Activated CD4-positive, alpha-beta T cell treated with anti-CD3 and anti-CD28 coated beads, Interleukin-2, amount 10 ng/mL, durations not matched to agents 7 days and 5 days (primary cell): ENCODE data around the gene HHAT. TPM values are rescaled to one million over a fixed set of nuclear protein-coding genes. Genes with fewer than 3 reads are reported as not detected.
A peak's percentile ranks its signal among the peaks of the same experiment; 100 is the strongest.

Experiments
- CTCF ChIA-PET: fragments of 350-600 bp; sonication (Branson Sonifier 250); formaldehyde crosslinking; loops from one replicate; lab custom pipeline; 2021; ENCODE audit warnings: antibody characterized with exemption; lab: Charles Lee
- POLR2A ChIA-PET: fragments of 350-600 bp; sonication (Branson Sonifier 250); formaldehyde crosslinking; loops from one replicate; lab custom pipeline; 2021; ENCODE audit warnings: antibody characterized with exemption; lab: Charles Lee
- DNase-seq: peaks from one replicate; pipeline ENCODE4 v3.0.0-alpha.2; 2020
- H3K27ac Mint-ChIP-seq: one replicate; pipeline ENCODE4 v1.8.0; 2021; ENCODE audit warnings: mild to moderate bottlenecking, moderate library complexity, mixed read lengths
- H3K27me3 Mint-ChIP-seq: one replicate; pipeline ENCODE4 v1.8.0; 2021; ENCODE audit warnings: mixed read lengths
- H3K36me3 Mint-ChIP-seq: one replicate; pipeline ENCODE4 v1.8.0; 2021; ENCODE audit warnings: low read depth, mixed read lengths
- H3K4me1 Mint-ChIP-seq: one replicate; pipeline ENCODE4 v1.8.0; 2021; ENCODE audit warnings: mixed read lengths
- H3K4me3 Mint-ChIP-seq: one replicate; pipeline ENCODE4 v1.8.0; 2021; ENCODE audit warnings: mild to moderate bottlenecking, moderate library complexity, mixed read lengths
- H3K9me3 Mint-ChIP-seq: one replicate; pipeline ENCODE4 v1.8.0; 2021; ENCODE audit warnings: mixed read lengths
- total RNA-seq, 2 experiments: library from RNA; stranded (reverse); gene quantifications; one replicate each; pipeline ENCODE4 v1.2.3, GENCODE V29; 2021

Gene HHAT
- total RNA-seq, 2 experiments from 2014 or later: 1.3 to 1.5 TPM

GRCh38 chr1:210440081-210440480 is 111.4 kb downstream of the HHAT start:
- Mint-ChIP-seq H3K27ac (no peak overlapping the region), H3K9me3 (no peaks in the 10 kb centered on the region), H3K27me3 (no peaks in the 10 kb centered on the region), H3K36me3 (no peaks in the 10 kb centered on the region), H3K4me1 (no peaks in the 10 kb centered on the region), H3K4me3 (no peak overlapping the region)
- POLR2A ChIA-PET: no interaction called here
- CTCF ChIA-PET: interaction anchor here (1.1 kb wide), 1 partner anchor 14 kb away, joined by 3 read pairs; no protein-coding TSS in a partner anchor
- no peak for DNase-seq

GRCh38 chr1:210441028-210441427 is 112.3 kb downstream of the HHAT start:
- H3K4me3 Mint-ChIP-seq: no peak overlapping the region
- no peak overlapping the region for H3K27ac Mint-ChIP-seq
- no peaks in the 10 kb centered on the region for H3K9me3 Mint-ChIP-seq
- H3K4me1 Mint-ChIP-seq: peaks cover 8% of the 10 kb centered on the region
- H3K36me3 Mint-ChIP-seq: no peaks in the 10 kb centered on the region
- H3K27me3 Mint-ChIP-seq: no peaks in the 10 kb centered on the region
- POLR2A ChIA-PET: no interaction called here
- DNase-seq: no peak
- CTCF ChIA-PET: interaction anchor here (0.7 kb wide), 1 partner anchor 734 kb away, joined by 3 read pairs; no protein-coding TSS in a partner anchor

GRCh38 chr1:210445485-210445884 is 116.8 kb downstream of the HHAT start:
- peaks cover 3% of the 10 kb centered on the region for H3K27me3 Mint-ChIP-seq
- no peak overlapping the region for H3K4me3 Mint-ChIP-seq
- H3K9me3 Mint-ChIP-seq: no peaks in the 10 kb centered on the region
- H3K27ac Mint-ChIP-seq: peak overlapping the region; percentile 13
- peaks cover 20% of the 10 kb centered on the region for H3K4me1 Mint-ChIP-seq
- CTCF ChIA-PET: interaction anchor here (1.2 kb wide), 1 partner anchor 10 kb away, joined by 3 read pairs; no protein-coding TSS in a partner anchor
- POLR2A ChIA-PET: no interaction called here
- no peaks in the 10 kb centered on the region for H3K36me3 Mint-ChIP-seq
- DNase-seq: no peak

DNA sequence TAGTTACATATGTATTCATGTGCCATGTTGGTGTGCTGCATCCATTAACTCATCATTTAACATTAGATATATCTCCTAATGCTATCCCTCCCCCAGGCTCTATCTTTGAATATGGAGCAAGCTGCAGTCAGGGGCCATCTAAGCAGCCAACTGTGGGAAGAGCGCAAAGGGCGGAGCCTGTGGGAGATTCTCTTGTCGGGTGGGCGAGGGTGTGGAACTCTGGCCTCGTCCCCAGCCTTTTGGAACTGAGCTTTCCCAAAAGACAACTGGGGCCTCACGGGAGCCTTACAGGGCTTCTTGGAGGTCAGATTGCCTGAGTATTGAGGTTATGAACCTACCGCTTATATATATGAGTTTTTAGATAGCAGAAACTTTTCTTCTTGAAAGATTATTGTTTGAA is 117.2 kb downstream of the HHAT start:
- H3K4me1 Mint-ChIP-seq: peaks cover 20% of the 10 kb centered on the region
- H3K36me3 Mint-ChIP-seq: no peaks in the 10 kb centered on the region
- no peak for DNase-seq
- H3K4me3 Mint-ChIP-seq: no peak overlapping the region
- ChIA-PET POLR2A (interaction anchor here (1.3 kb wide), 1 partner anchor 73 kb away, joined by 5 read pairs; no protein-coding TSS in a partner anchor), CTCF (interaction anchor here (1.1 to 1.2 kb wide), 3 partner anchors 8 to 39 kb away, joined by 3 to 4 read pairs (median 3); no protein-coding TSS in a partner anchor)
- no peaks in the 10 kb centered on the region for H3K9me3 Mint-ChIP-seq
- peak overlapping the region; percentile 13 for H3K27ac Mint-ChIP-seq
- H3K27me3 Mint-ChIP-seq: peaks cover 3% of the 10 kb centered on the region

- no peaks in the 10 kb centered on the region for H3K9me3 Mint-ChIP-seq
- no peaks in the 10 kb centered on the region for H3K36me3 Mint-ChIP-seq
- H3K4me3 Mint-ChIP-seq: no peak overlapping the region
- peaks cover 20% of the 10 kb centered on the region for H3K4me1 Mint-ChIP-seq
- peak overlapping the region; percentile 14 for H3K27ac Mint-ChIP-seq
- CTCF ChIA-PET: interaction anchor here (0.7 to 1.2 kb wide), 4 partner anchors 8 to 40 kb away, joined by 3 to 4 read pairs (median 3); no protein-coding TSS in a partner anchor
- H3K27me3 Mint-ChIP-seq: peaks cover 3% of the 10 kb centered on the region
- POLR2A ChIA-PET: interaction anchor here (1.3 kb wide), 1 partner anchor 73 kb away, joined by 5 read pairs; no protein-coding TSS in a partner anchor
- DNase-seq: peak; percentile 81
These were observed 117.8 kb downstream of the HHAT start for GRCh38 chr1:210446479-210446878.

DNA sequence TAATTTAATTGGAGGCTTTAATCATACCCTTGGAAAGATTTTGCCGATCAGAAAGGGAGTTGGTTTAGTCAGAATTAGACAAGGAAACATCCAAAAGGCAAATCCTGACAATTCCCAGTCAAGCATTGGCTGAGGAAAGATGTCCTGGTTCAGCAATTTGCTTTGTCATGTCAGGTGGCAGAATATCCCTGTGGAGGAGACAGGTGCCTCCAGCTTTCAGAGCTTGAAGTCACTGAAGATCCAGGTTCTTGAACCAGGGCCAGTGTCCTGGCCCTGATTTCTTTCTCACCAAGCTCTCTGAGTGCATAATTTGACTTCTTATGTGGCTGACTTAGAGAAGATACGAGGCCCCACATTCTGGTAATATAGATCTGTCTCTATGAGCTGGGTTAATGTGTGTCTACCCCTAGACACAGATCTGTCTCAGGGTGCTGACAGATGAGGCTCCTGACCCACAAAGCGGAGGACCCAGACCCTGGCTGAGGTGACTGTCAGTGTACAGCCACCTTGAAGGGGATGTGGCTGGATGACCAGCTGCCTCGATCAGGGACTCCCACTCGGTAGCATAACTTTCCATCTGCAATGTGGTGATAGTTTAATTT is 118.9 kb downstream of the HHAT start:
- H3K9me3 Mint-ChIP-seq: no peaks in the 10 kb centered on the region
- no peak for DNase-seq
- peaks cover 8% of the 10 kb centered on the region for H3K27me3 Mint-ChIP-seq
- H3K4me3 Mint-ChIP-seq: no peak overlapping the region
- H3K27ac Mint-ChIP-seq: no peak overlapping the region
- POLR2A ChIA-PET: no interaction called here
- peaks cover 20% of the 10 kb centered on the region for H3K4me1 Mint-ChIP-seq
- H3K36me3 Mint-ChIP-seq: no peaks in the 10 kb centered on the region
- CTCF ChIA-PET: interaction anchor here (1.0 to 2.1 kb wide), 3 partner anchors 10 to 687 kb away, joined by 3 to 14 read pairs (median 12); partner anchors contain the start of gene KCNH1

DNA sequence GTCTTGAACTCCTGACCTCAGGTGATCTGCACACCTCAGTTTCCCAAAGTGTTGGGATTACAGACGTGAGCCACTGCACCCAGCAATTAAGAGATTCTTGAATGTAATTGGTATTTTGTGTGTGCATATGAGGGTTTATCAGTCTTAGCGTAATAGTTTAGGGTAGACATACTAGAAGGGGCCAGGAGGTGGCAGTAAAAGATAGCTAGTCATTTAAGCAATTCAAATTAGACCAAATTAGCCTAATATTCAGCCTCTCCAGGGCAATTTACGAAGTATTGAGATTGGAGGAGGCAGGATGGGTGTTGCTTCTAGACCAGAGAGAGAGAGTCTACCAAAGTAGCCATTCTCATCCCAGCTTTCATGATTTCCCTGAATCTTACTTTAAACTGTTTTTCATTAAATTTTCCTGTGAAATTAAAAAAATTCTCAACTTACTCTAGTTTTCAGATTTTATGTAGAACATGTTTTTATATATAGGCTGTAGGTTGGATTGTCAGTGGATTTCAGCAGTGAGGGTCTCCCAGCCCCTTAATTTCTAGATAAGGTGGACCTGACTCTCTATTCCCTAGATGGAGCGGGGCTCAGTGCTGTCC is 119.7 kb downstream of the HHAT start:
- no peaks in the 10 kb centered on the region for H3K36me3 Mint-ChIP-seq
- H3K27me3 Mint-ChIP-seq: peaks cover 9% of the 10 kb centered on the region
- CTCF ChIA-PET: interaction anchor here (0.6 to 2.1 kb wide), 5 partner anchors 9 to 1055 kb away, joined by 3 to 14 read pairs (median 3); partner anchors contain the start of gene KCNH1
- H3K27ac Mint-ChIP-seq: no peak overlapping the region
- H3K4me3 Mint-ChIP-seq: no peak overlapping the region
- H3K4me1 Mint-ChIP-seq: peaks cover 20% of the 10 kb centered on the region
- no peaks in the 10 kb centered on the region for H3K9me3 Mint-ChIP-seq
- DNase-seq: peak; percentile 29
- POLR2A ChIA-PET: no interaction called here

DNA sequence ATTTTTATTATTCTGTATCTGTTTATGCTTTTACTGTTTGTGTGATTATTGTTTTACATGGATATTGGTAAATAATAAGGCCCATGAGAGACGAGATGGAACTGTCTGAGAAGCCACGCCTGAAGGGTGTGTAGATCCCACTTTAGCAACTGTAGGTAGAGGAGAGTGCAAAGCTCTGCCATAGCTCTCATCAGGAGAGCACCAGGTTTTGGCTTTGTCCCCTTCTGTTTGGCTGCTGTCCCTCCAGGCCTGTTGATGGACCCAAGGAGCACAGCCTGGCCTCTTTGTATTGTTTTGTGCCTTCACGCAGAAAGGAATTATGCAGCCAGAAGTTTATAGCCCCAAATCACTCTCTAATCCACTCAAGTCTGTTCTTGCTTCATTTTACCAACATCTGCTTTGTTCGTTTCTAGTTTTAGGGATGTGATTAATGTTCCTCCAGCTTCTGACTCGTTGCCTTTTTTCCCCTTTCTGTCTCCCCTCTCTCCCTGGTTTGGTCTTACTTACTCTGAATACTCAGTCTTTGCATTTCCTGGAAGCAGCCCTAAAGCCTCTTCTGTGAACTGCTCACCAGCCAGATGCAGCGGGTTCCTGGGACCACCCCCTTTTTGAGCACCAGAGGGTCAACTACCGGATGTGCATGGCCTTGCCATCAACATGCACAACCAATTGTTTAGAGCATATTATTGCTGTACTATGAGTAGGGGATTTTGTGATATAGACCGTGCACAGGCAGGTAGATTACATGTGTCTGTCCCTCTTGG is 127.3 kb downstream of the HHAT start:
- no peak for DNase-seq
- Mint-ChIP-seq H3K9me3 (no peaks in the 10 kb centered on the region), H3K27me3 (peaks cover 8% of the 10 kb centered on the region), H3K27ac (peak overlapping the region; percentile 10), H3K4me3 (no peak overlapping the region), H3K36me3 (no peaks in the 10 kb centered on the region), H3K4me1 (peaks cover 21% of the 10 kb centered on the region)
- ChIA-PET POLR2A (no interaction called here), CTCF (interaction anchor here (1.3 to 2.4 kb wide), 2 partner anchors 8 to 10 kb away, joined by 3 to 14 read pairs; no protein-coding TSS in a partner anchor)

GRCh38 chr1:210456731-210457255 is 128.1 kb downstream of the HHAT start:
- CTCF ChIA-PET: interaction anchor here (0.9 to 2.4 kb wide), 2 partner anchors 8 to 10 kb away, joined by 3 to 14 read pairs; no protein-coding TSS in a partner anchor
- peaks cover 21% of the 10 kb centered on the region for H3K4me1 Mint-ChIP-seq
- no peak overlapping the region for H3K27ac Mint-ChIP-seq

DNA sequence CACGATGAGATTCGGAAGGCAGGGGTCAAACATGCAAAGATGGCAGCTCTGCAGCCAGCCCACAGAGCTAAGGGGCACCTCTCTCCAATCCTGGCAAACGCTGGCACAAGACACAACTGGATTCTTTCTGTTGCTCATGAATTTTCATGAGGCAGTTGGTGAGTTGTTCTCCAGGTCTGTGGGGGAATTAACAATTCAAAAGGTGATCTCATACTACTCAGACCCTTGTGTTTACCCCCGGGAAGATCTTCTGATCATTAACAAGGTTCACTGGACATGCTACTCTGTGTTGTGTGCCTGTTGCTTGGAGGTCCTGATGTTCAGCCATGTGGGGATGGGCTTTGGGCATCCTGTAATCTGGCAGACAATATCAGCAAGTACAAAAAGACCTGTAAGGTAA is 128.9 kb downstream of the HHAT start:
- peaks cover 4% of the 10 kb centered on the region for H3K27me3 Mint-ChIP-seq
- peaks cover 21% of the 10 kb centered on the region for H3K4me1 Mint-ChIP-seq
- H3K9me3 Mint-ChIP-seq: no peaks in the 10 kb centered on the region
- DNase-seq: no peak
- CTCF ChIA-PET: interaction anchor here (0.9 to 2.4 kb wide), 3 partner anchors 9 to 124 kb away, joined by 3 to 14 read pairs (median 3); no protein-coding TSS in a partner anchor
- H3K27ac Mint-ChIP-seq: no peak overlapping the region
- POLR2A ChIA-PET: no interaction called here
- no peaks in the 10 kb centered on the region for H3K36me3 Mint-ChIP-seq
- no peak overlapping the region for H3K4me3 Mint-ChIP-seq

More at GRCh38 chr1:210456731-210457255, 128.1 kb downstream of the HHAT start:
- Mint-ChIP-seq H3K9me3 (no peaks in the 10 kb centered on the region), H3K4me3 (no peak overlapping the region), H3K36me3 (no peaks in the 10 kb centered on the region), H3K27me3 (peaks cover 8% of the 10 kb centered on the region)
- no peak for DNase-seq
- POLR2A ChIA-PET: no interaction called here

DNA sequence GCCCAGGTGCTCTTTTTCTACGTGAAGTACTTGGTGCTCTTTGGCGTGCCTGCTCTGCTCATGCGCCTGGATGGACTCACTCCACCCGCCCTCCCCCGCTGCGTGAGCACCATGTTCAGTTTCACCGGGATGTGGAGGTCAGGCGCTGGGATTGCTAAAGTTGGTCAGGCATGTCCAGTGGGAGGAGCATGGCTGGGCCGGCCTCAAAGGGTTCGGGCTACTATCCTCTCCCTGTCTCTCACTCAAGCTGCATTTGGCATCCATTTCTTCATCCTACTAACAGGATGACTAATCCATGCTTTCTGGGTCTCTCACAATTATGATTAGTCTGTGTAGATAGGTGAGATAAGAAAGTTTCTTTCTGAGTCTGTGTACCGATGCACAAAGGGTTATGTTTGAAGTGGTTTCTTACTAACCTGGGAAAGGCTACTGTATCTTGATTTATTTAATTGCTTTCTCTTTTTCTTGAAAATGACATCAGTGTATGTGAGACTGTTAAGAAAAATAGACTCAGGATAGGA is 135.9 kb downstream of the HHAT start:
- Mint-ChIP-seq H3K27me3 (peaks cover 2% of the 10 kb centered on the region), H3K27ac (no peak overlapping the region), H3K4me1 (peaks cover 17% of the 10 kb centered on the region), H3K9me3 (no peaks in the 10 kb centered on the region), H3K36me3 (no peaks in the 10 kb centered on the region), H3K4me3 (no peak overlapping the region)
- no peak for DNase-seq
- ChIA-PET POLR2A (no interaction called here), CTCF (no interaction called here)

DNA sequence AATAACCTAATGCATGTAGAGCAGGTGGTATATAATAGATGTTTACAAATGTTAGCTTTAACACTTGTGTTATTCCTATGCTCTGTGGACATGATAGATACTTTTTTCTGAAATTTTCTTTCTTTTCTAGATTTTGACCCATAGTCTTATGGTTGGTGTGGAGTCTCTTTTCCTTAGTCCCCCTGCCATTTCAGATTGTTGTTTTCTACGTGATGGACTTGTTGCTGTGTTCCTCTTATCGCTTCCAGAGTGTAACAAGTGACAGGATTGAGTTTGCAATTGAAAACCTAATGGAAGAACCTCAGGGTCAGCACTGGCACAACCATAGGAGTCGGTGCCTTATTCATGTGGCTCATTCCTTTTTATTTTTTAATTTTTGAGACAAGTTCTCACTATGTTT is 136.4 kb downstream of the HHAT start:
- CTCF ChIA-PET: no interaction called here

More for the DNA sequence above, 136.4 kb downstream of the HHAT start:
- peaks cover 17% of the 10 kb centered on the region for H3K4me1 Mint-ChIP-seq
- no peaks in the 10 kb centered on the region for H3K9me3 Mint-ChIP-seq
- H3K27me3 Mint-ChIP-seq: peaks cover 4% of the 10 kb centered on the region
- H3K36me3 Mint-ChIP-seq: no peaks in the 10 kb centered on the region
- DNase-seq: no peak
- no peak overlapping the region for H3K27ac Mint-ChIP-seq
- POLR2A ChIA-PET: no interaction called here
- H3K4me3 Mint-ChIP-seq: no peak overlapping the region
